ENCODE measurements around the gene CCDC186. TPM values are rescaled to one million over a fixed set of nuclear protein-coding genes. Genes with fewer than 3 reads are reported as not detected.

The CCDC186 gene
- total RNA-seq, 2 experiments from 2014 or later, result 12.6 to 13.8 TPM

DNA sequence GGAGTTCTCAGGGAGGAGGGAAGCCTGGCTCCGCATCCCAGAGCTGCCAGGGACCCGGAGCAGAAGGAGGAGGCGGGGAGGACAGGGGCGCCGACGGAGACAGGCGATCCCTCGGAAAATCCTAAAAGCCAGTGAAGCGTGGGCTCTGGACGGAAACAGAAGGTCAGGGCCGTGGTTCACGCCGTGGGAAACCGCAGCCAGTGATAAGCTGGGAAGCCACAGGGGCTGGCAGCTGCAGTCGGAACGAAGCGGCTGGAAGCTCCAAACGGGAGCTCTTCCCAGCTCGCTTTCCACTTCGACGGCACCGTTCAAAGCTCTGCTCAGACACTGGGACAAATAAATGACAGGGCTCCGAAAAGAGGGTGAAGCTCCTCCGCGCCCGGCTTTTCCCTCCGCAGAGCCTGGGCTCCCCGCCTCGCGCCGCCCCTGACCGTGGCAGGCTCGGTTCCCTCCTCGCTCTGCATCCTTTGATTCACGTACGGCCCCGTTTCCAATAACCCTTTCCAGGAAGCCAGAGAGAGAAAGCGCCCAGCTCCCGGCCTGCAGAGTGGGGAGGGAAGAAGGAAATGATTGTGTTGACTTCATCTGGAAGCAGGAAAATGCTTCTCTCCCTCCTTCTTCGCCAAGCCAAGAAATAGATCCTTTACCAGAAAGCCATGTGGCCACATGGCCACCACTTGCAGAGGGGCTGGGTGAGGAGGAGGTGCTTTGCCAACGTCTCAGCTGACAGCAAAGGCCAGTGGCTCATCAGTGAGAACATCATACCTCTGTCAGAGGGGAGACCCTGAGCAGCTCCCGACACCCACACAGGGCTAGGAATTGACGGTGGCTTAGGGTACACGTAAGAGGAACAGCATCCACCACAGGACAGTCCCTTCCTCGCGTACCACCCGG is 72.9 kb downstream of the CCDC186 start:
- Mint-ChIP-seq H3K4me1 (ENCODE audit: low read depth) (peaks cover 31% of the 10 kb centered on the region), H3K4me3 (peak overlapping the region; percentile 59), H3K27ac (no peak overlapping the region), H3K9me3 (no peaks in the 10 kb centered on the region), H3K36me3 (no peaks in the 10 kb centered on the region), H3K27me3 (peaks cover 26% of the 10 kb centered on the region)
- intact Hi-C loops (cut with micrococcal nuclease), result loop anchor here (5.0 kb wide), 2 partner anchors 139 to 249 kb away; partner anchors contain the start of genes DCLRE1A and NHLRC2
- DNase-seq, result peak; percentile 21
- POLR2A ChIA-PET, result no interaction called here
- CTCF ChIA-PET, result interaction anchor here (1.0 to 8.8 kb wide), 6 partner anchors 32 to 422 kb away, joined by 3 to 93 read pairs (median 3); no protein-coding TSS in a partner anchor

- intact Hi-C loops (cut with micrococcal nuclease), result no loop called here
- H3K9me3 Mint-ChIP-seq, result peaks cover 5% of the 10 kb centered on the region
- POLR2A ChIA-PET, result no interaction called here
- no peak overlapping the region for H3K4me3 Mint-ChIP-seq
- H3K4me1 Mint-ChIP-seq (ENCODE audit: low read depth), result peaks cover 35% of the 10 kb centered on the region
- CTCF ChIA-PET, result interaction anchor here (0.7 kb wide), 1 partner anchor 392 kb away, joined by 3 read pairs; no protein-coding TSS in a partner anchor
- H3K27me3 Mint-ChIP-seq, result peaks cover 21% of the 10 kb centered on the region
- no peaks in the 10 kb centered on the region for H3K36me3 Mint-ChIP-seq
- DNase-seq, result no peak
- H3K27ac Mint-ChIP-seq, result no peak overlapping the region
Measured at GRCh38 chr10:114096864-114097263, 77.1 kb downstream of the CCDC186 start.

DNA sequence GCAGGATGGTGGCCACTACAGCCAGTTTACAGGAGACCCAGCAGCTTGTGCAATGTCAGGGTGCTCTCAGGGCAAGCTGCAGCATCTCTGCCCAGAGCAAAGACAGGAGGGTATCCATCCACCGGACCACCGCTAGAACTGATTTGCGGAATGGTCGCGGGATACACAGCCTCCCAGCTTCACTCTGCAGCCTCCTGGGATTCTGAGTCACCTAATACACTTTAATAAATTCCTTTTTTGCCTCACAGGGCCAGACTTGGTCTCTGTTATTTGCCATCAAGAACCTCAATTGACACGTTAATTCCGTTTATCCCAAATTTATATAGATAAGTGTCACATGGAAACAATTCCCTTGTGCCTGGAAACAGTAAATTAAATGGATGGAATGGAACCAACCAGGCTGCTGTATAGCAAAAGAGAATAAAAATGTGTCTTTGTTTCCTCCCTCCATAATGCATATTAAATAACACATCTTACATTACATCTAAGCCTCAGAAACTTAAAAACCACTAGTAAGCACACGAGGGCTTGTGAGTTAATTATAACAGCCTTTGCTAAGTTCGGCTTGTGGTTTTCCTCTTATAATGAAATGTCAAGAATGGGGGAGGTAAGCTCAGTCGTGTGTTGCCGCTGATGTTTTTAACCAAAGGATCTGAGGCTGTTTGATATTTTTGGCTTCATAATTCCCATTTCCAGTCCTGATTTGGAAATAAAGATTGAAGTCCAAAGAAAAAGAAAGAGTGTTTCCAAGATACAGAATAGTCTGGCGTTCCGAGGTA is 78.3 kb downstream of the CCDC186 start:
- H3K27ac Mint-ChIP-seq, result no peak overlapping the region
- H3K27me3 Mint-ChIP-seq, result peaks cover 13% of the 10 kb centered on the region
- no peak for DNase-seq
- peaks cover 5% of the 10 kb centered on the region for H3K9me3 Mint-ChIP-seq
- intact Hi-C loops (cut with micrococcal nuclease), result no loop called here
- H3K4me3 Mint-ChIP-seq, result no peak overlapping the region
- no peaks in the 10 kb centered on the region for H3K36me3 Mint-ChIP-seq
- ChIA-PET CTCF (interaction anchor here (0.7 kb wide), 1 partner anchor 390 kb away, joined by 3 read pairs; no protein-coding TSS in a partner anchor), POLR2A (no interaction called here)
- peaks cover 25% of the 10 kb centered on the region for H3K4me1 Mint-ChIP-seq (ENCODE audit: low read depth)

GRCh38 chr10:114094795-114095194 is 79.2 kb downstream of the CCDC186 start:
- ChIA-PET POLR2A (no interaction called here), CTCF (no interaction called here)
- no peak overlapping the region for H3K4me3 Mint-ChIP-seq
- peaks cover 5% of the 10 kb centered on the region for H3K9me3 Mint-ChIP-seq
- peaks cover 15% of the 10 kb centered on the region for H3K4me1 Mint-ChIP-seq (ENCODE audit: low read depth)
- no peak for DNase-seq
- no peak overlapping the region for H3K27ac Mint-ChIP-seq
- intact Hi-C loops (cut with micrococcal nuclease), result no loop called here
- H3K27me3 Mint-ChIP-seq, result peaks cover 3% of the 10 kb centered on the region
- no peaks in the 10 kb centered on the region for H3K36me3 Mint-ChIP-seq

DNA sequence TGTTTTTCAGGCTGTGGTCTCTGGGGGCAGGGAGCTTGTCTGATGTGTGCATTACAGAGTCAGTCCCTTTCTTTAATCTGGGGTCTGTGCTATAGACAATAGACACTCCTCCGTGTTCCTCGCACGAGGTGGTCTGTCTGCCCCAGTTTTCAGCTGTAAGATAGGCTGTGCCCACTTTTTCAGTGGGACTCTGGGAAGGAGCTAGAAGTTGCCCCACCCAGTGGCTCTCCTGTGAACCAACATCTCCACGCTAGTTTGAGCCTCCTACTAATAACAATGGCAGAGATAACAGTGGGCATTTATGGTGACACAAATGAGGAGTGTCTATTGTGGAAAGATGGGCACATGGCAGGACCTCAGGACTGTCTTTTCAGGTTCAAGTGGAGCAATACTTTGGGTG is 86.3 kb downstream of the CCDC186 start:
- Mint-ChIP-seq H3K9me3 (no peaks in the 10 kb centered on the region), H3K27me3 (peaks cover 2% of the 10 kb centered on the region), H3K27ac (no peak overlapping the region), H3K4me3 (no peak overlapping the region), H3K36me3 (no peaks in the 10 kb centered on the region), H3K4me1 (ENCODE audit: low read depth) (no peaks in the 10 kb centered on the region)
- ChIA-PET POLR2A (no interaction called here), CTCF (no interaction called here)
- intact Hi-C loops (cut with micrococcal nuclease), result no loop called here
- DNase-seq, result no peak

DNA sequence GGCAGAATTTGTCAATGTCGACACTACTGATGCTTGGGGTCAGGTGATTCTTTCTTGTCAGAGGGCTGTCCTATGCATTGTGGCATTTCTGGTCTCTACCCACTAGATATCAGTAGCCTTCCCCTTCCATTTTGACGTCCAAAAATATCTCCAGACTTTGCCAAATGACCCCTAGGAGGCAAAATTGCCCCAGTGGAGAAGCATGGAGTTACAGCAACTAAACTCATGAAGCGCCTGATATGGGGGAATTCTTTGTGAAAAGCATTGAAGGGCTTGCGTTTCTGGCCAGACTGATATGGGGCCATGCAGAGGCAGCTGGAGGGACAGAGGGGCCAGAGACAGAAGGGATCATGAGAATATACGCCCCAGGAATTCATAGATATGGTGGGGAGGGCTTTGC is 86.7 kb downstream of the CCDC186 start:
- intact Hi-C loops (cut with micrococcal nuclease), result no loop called here
- no peaks in the 10 kb centered on the region for H3K9me3 Mint-ChIP-seq
- no peak overlapping the region for H3K27ac Mint-ChIP-seq
- H3K4me1 Mint-ChIP-seq (ENCODE audit: low read depth), result no peaks in the 10 kb centered on the region
- H3K27me3 Mint-ChIP-seq, result peaks cover 2% of the 10 kb centered on the region
- DNase-seq, result no peak
- POLR2A ChIA-PET, result no interaction called here
- H3K36me3 Mint-ChIP-seq, result no peaks in the 10 kb centered on the region
- no peak overlapping the region for H3K4me3 Mint-ChIP-seq
- CTCF ChIA-PET, result no interaction called here

DNA sequence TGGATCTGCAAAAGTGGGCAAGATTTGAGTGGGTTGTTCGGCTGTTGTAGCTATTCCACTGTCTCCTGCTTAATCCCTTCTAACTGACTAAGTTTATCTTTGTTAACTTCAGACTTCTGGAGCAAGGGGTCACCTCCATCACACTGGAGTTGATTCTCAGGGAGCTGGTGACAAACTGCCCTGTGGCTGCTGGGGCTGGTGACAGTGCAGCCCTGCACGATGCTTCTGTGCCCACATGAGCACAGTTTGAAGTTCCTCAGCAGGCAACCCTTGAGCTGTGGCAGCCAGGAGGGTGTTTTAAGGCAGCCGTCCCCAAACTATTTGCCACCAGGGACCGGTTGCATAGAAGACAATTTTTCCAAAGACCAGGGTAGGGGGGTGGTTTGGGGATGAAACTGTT is 89.8 kb downstream of the CCDC186 start:
- Mint-ChIP-seq H3K36me3 (no peaks in the 10 kb centered on the region), H3K9me3 (no peaks in the 10 kb centered on the region), H3K27me3 (peaks cover 2% of the 10 kb centered on the region), H3K27ac (no peak overlapping the region), H3K4me1 (ENCODE audit: low read depth) (no peaks in the 10 kb centered on the region), H3K4me3 (no peak overlapping the region)
- POLR2A ChIA-PET, result no interaction called here
- peak; percentile 44 for DNase-seq
- CTCF ChIA-PET, result interaction anchor here (0.8 to 1.0 kb wide), 3 partner anchors 220 to 380 kb away, joined by 3 to 4 read pairs (median 3); no protein-coding TSS in a partner anchor
- intact Hi-C loops (cut with micrococcal nuclease), result loop anchor here (1.0 to 5.0 kb wide), 3 partner anchors 122 to 403 kb away; no protein-coding TSS in a partner anchor

- POLR2A ChIA-PET, result no interaction called here
- intact Hi-C loops (cut with micrococcal nuclease), result loop anchor here (5.0 kb wide), 1 partner anchor 121 kb away; no protein-coding TSS in a partner anchor
- H3K4me1 Mint-ChIP-seq (ENCODE audit: low read depth), result no peaks in the 10 kb centered on the region
Measured at GRCh38 chr10:114083040-114083439, 91.0 kb downstream of the CCDC186 start.

GRCh38 chr10:114081911-114082583 is 92.0 kb downstream of the CCDC186 start:
- intact Hi-C loops (cut with micrococcal nuclease), result loop anchor here (5.0 kb wide), 1 partner anchor 120 kb away; no protein-coding TSS in a partner anchor

More at GRCh38 chr10:114083040-114083439, 91.0 kb downstream of the CCDC186 start:
- DNase-seq, result peak; percentile 31
- no peaks in the 10 kb centered on the region for H3K36me3 Mint-ChIP-seq
- H3K4me3 Mint-ChIP-seq, result no peak overlapping the region
- H3K9me3 Mint-ChIP-seq, result no peaks in the 10 kb centered on the region
- no peaks in the 10 kb centered on the region for H3K27me3 Mint-ChIP-seq
- CTCF ChIA-PET, result no interaction called here
- no peak overlapping the region for H3K27ac Mint-ChIP-seq

GRCh38 chr10:114079421-114079820 is 94.6 kb downstream of the CCDC186 start:
- H3K4me1 Mint-ChIP-seq (ENCODE audit: low read depth), result no peaks in the 10 kb centered on the region
- CTCF ChIA-PET, result interaction anchor here (0.7 kb wide), 1 partner anchor 29 kb away, joined by 3 read pairs; no protein-coding TSS in a partner anchor
- H3K9me3 Mint-ChIP-seq, result no peaks in the 10 kb centered on the region
- DNase-seq, result no peak
- H3K4me3 Mint-ChIP-seq, result no peak overlapping the region
- intact Hi-C loops (cut with micrococcal nuclease), result no loop called here
- H3K27me3 Mint-ChIP-seq, result peaks cover 1% of the 10 kb centered on the region
- H3K27ac Mint-ChIP-seq, result no peak overlapping the region
- no peaks in the 10 kb centered on the region for H3K36me3 Mint-ChIP-seq
- POLR2A ChIA-PET, result no interaction called here

More at GRCh38 chr10:114081911-114082583, 92.0 kb downstream of the CCDC186 start:
- H3K27me3 Mint-ChIP-seq, result no peaks in the 10 kb centered on the region
- no peaks in the 10 kb centered on the region for H3K4me1 Mint-ChIP-seq (ENCODE audit: low read depth)
- H3K4me3 Mint-ChIP-seq, result no peak overlapping the region
- CTCF ChIA-PET, result interaction anchor here (1.5 kb wide), 1 partner anchor 284 kb away, joined by 3 read pairs; no protein-coding TSS in a partner anchor
- no peak for DNase-seq
- H3K9me3 Mint-ChIP-seq, result no peaks in the 10 kb centered on the region
- H3K27ac Mint-ChIP-seq, result no peak overlapping the region
- H3K36me3 Mint-ChIP-seq, result no peaks in the 10 kb centered on the region
- POLR2A ChIA-PET, result interaction anchor here (0.7 kb wide), 1 partner anchor 174 kb away, joined by 3 read pairs; no protein-coding TSS in a partner anchor

DNA sequence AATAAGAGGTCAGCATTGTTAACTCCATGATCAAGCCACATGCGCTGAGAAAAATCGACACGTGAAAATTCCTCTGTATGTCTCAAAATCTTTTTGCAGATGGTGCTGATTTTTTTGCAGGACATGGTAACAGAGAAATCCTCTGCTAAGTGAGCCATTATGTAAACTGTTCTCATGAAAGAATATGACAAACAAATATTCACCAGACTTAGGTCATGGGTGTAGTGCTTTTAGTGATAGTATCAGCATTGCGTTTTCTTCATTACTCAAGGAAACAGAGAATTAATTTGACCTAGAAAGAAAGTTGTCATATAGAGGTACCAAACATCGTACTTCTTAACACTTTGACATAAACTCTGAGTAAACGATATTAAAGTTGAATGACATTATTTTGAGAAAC is 95.7 kb downstream of the CCDC186 start:
- Mint-ChIP-seq H3K9me3 (no peaks in the 10 kb centered on the region), H3K27me3 (peaks cover 1% of the 10 kb centered on the region), H3K4me3 (no peak overlapping the region), H3K36me3 (no peaks in the 10 kb centered on the region), H3K4me1 (ENCODE audit: low read depth) (peaks cover 4% of the 10 kb centered on the region), H3K27ac (no peak overlapping the region)
- CTCF ChIA-PET, result no interaction called here
- no peak for DNase-seq
- POLR2A ChIA-PET, result no interaction called here
- intact Hi-C loops (cut with micrococcal nuclease), result no loop called here

Measured in activated CD4-positive, alpha-beta memory T cell treated with anti-CD3 and anti-CD28 coated beads for 36 hours (primary cell).